Activated T-helper 2 cell treated with anti-CD3 and anti-CD28 coated beads, Interferon-gamma antibody, Interleukin-2, Interleukin-4, amounts not matched to agents 10 μg/mL and 5 μg/mL and 100 μg/mL, durations not matched to agents 14 hours and 24 hours and 36 hours (primary cell): ENCODE measurements around the gene STBD1. TPM values are rescaled to one million over a fixed set of nuclear protein-coding genes. Genes with fewer than 3 reads are reported as not detected.

Experiments used
- DNase-seq: peaks from one replicate; pipeline ENCODE4 v3.0.0; 2021; ENCODE audit warnings: low spot score
- H3K27ac Mint-ChIP-seq: one replicate; pipeline ENCODE4 v1.8.0; 2021; ENCODE audit warnings: mixed read lengths
- H3K27me3 Mint-ChIP-seq: one replicate; pipeline ENCODE4 v1.8.0; 2021; ENCODE audit warnings: low read depth, mixed read lengths
- H3K36me3 Mint-ChIP-seq: one replicate; pipeline ENCODE4 v1.8.0; 2021; ENCODE audit warnings: low read depth, mixed read lengths
- H3K4me1 Mint-ChIP-seq: one replicate; pipeline ENCODE4 v1.8.0; 2021; ENCODE audit warnings: low read depth, mixed read lengths
- H3K4me3 Mint-ChIP-seq: one replicate; pipeline ENCODE4 v1.8.0; 2021; ENCODE audit warnings: low read depth, mild to moderate bottlenecking, moderate library complexity, mixed read lengths
- H3K9me3 Mint-ChIP-seq: one replicate; pipeline ENCODE4 v1.8.0; 2021; ENCODE audit warnings: mixed read lengths
- intact Hi-C: fragments of 100-400 bp; cut with micrococcal nuclease; formaldehyde crosslinking; loops from one replicate; pipeline ENCODE4 v1.15.1; 2023
- total RNA-seq: library from RNA; stranded (reverse); gene quantifications from 2 replicates; pipeline ENCODE4 v1.2.3, GENCODE V29; 2022

The STBD1 gene
- 0.09 TPM in 2 replicates for total RNA-seq

- H3K27me3 Mint-ChIP-seq, result peaks cover 41% of the 10 kb centered on the region
- H3K27ac Mint-ChIP-seq, result no peak within 1 kb of the TSS
- DNase-seq, result peak; percentile 23
- H3K4me1 Mint-ChIP-seq, result peaks cover 33% of the 10 kb centered on the region
- H3K36me3 Mint-ChIP-seq, result no peaks in the 10 kb centered on the region
- H3K4me3 Mint-ChIP-seq, result peak within 1 kb of the TSS; percentile 57
- intact Hi-C loops, result loop anchor here (10.0 kb wide), 2 partner anchors 281 to 719 kb away; partner anchors contain the start of gene CXCL10
- no peaks in the 10 kb centered on the region for H3K9me3 Mint-ChIP-seq
Observed at GRCh38 chr4:76305971-76306881, at the start of gene STBD1. TSS of gene STBD1 (plus strand) at chr4:76306733. CDS start at chr4:76306770, 37 bp downstream.

GRCh38 chr4:76256968-76257367, 49.6 kb upstream of the STBD1 start:
- H3K4me1 Mint-ChIP-seq, result no peaks in the 10 kb centered on the region
- no peak for DNase-seq
- intact Hi-C loops, result no loop called here
- H3K36me3 Mint-ChIP-seq, result no peaks in the 10 kb centered on the region
- H3K27ac Mint-ChIP-seq, result no peak overlapping the region
- H3K4me3 Mint-ChIP-seq, result no peak overlapping the region
- H3K9me3 Mint-ChIP-seq, result no peaks in the 10 kb centered on the region
- peaks cover 64% of the 10 kb centered on the region for H3K27me3 Mint-ChIP-seq

GRCh38 chr4:76257824-76258223, 48.7 kb upstream of the STBD1 start:
- Mint-ChIP-seq H3K36me3 (no peaks in the 10 kb centered on the region), H3K4me3 (no peak overlapping the region), H3K27ac (no peak overlapping the region), H3K4me1 (no peaks in the 10 kb centered on the region), H3K9me3 (no peaks in the 10 kb centered on the region), H3K27me3 (peaks cover 59% of the 10 kb centered on the region)
- no peak for DNase-seq
- intact Hi-C loops, result no loop called here

DNA sequence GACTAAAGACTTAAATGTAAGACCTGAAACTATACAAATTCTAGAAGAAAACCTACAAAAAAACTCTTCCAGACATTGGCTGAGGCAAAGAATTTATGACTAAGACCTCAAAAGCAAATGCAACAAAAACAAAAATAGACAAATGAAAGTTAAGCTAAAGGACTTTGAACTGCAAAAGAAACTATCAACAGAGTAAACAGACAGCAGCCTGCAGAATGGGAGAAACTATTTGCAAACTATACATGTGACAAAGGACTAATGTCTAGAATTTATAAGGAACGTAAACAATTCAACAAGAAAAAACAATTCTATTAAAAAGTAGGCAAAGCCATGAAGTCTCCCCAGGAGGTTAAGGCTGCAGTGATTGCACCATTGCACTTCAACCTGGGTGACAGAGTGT, 46.0 kb upstream of the STBD1 start:
- H3K36me3 Mint-ChIP-seq, result no peaks in the 10 kb centered on the region
- peaks cover 40% of the 10 kb centered on the region for H3K27me3 Mint-ChIP-seq
- intact Hi-C loops, result no loop called here
- H3K4me3 Mint-ChIP-seq, result no peak overlapping the region
- no peaks in the 10 kb centered on the region for H3K9me3 Mint-ChIP-seq
- DNase-seq, result no peak
- H3K4me1 Mint-ChIP-seq, result no peaks in the 10 kb centered on the region
- no peak overlapping the region for H3K27ac Mint-ChIP-seq

- Mint-ChIP-seq H3K27me3 (peaks cover 13% of the 10 kb centered on the region), H3K27ac (no peak overlapping the region), H3K4me3 (no peak overlapping the region), H3K4me1 (no peaks in the 10 kb centered on the region), H3K36me3 (no peaks in the 10 kb centered on the region), H3K9me3 (no peaks in the 10 kb centered on the region)
- DNase-seq, result no peak
- intact Hi-C loops, result no loop called here
Observed at GRCh38 chr4:76265631-76266218, 40.8 kb upstream of the STBD1 start.

DNA sequence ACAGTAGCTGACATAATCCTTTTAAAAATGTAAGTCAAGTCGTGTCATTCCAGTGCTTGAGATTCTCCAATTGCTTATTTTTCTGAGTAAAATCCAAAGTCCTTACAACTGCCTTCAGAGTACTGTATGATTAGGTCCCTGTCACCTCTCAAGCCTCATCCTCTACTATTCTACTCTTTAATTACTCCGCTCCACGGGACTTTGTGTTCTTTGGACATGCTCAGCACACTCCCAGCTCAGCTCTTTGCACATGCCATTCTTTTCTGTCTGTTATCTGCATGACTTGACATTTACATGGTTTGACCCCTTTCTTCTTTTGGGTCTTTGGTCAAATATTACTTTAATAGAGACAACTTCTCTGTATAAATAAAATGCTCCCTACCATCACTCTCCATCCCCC, 39.9 kb upstream of the STBD1 start:
- intact Hi-C loops, result no loop called here
- no peak overlapping the region for H3K4me3 Mint-ChIP-seq
- no peak overlapping the region for H3K27ac Mint-ChIP-seq
- H3K9me3 Mint-ChIP-seq, result no peaks in the 10 kb centered on the region
- no peak for DNase-seq
- H3K4me1 Mint-ChIP-seq, result no peaks in the 10 kb centered on the region
- peaks cover 14% of the 10 kb centered on the region for H3K27me3 Mint-ChIP-seq
- no peaks in the 10 kb centered on the region for H3K36me3 Mint-ChIP-seq

DNA sequence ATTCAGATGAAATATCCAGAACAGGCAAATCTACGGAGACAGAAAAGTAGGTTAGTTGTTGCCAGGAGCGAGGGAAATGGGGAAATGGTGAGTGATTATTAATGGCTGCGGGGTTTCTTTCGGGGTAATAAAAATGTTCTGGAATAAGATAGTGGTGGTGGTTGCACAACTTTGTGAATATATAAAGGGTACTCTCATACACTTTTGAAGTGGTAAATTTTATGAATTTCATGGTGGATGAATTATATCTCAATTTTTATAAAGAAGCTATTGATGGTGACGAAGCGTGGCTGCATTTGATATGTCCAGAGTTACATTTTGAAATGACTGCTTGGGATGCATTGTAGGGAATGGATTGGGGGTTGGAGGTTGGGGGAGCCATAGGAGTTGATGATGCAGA, 38.7 kb upstream of the STBD1 start:
- intact Hi-C loops, result no loop called here
- Mint-ChIP-seq H3K4me3 (no peak overlapping the region), H3K36me3 (no peaks in the 10 kb centered on the region), H3K4me1 (no peaks in the 10 kb centered on the region), H3K27me3 (peaks cover 11% of the 10 kb centered on the region), H3K9me3 (no peaks in the 10 kb centered on the region), H3K27ac (no peak overlapping the region)
- DNase-seq, result no peak

- intact Hi-C loops, result loop anchor here (10.0 kb wide), 1 partner anchor 104 kb away; no protein-coding TSS in a partner anchor
- Mint-ChIP-seq H3K4me3 (no peak overlapping the region), H3K27ac (no peak overlapping the region), H3K36me3 (no peaks in the 10 kb centered on the region), H3K4me1 (no peaks in the 10 kb centered on the region), H3K9me3 (no peaks in the 10 kb centered on the region), H3K27me3 (peaks cover 29% of the 10 kb centered on the region)
- no peak for DNase-seq
Observed at GRCh38 chr4:76270244-76271175, 36.0 kb upstream of the STBD1 start.

DNA sequence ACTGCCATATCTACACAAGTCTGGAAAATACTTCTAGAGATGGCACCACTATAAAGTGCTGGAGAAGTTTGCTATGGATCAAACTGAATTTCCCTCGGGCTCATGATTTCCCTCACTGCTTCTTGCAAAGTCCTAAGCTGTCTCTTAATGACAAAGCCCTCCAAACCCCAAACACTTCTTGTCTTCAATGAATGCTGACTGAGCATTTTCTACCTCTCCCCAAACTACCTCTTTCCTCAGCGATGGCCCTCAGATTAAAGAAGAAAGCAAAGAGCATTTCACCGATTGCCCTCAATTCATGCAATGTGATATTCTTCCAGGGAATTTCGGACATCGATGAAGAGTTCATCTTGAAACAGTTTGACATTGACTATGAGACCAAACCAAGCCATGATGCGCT, 35.3 kb upstream of the STBD1 start:
- Mint-ChIP-seq H3K4me1 (no peaks in the 10 kb centered on the region), H3K36me3 (no peaks in the 10 kb centered on the region), H3K9me3 (no peaks in the 10 kb centered on the region), H3K4me3 (no peak overlapping the region), H3K27me3 (peaks cover 35% of the 10 kb centered on the region), H3K27ac (no peak overlapping the region)
- intact Hi-C loops, result loop anchor here (10.0 kb wide), 1 partner anchor 104 kb away; no protein-coding TSS in a partner anchor
- no peak for DNase-seq

DNA sequence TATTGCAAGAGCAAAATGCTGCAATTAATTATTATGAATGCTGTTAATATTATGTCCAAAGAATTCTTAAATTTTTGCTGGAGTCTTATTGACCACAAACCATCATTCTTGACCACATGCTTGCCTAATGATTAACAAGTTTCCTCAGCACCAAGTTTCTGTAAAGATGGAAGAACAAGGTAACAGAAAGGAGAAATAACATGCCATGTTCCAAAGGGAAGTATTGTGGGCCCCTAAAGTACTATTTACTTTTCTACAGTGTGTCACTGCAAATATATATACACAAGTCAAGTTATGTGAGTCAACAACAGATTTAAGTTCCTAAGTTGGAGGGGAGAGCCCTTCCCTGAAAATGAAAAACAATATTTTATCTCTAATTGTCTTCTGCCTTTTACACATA, 34.5 kb upstream of the STBD1 start:
- intact Hi-C loops, result loop anchor here (10.0 kb wide), 1 partner anchor 103 kb away; no protein-coding TSS in a partner anchor
- no peak overlapping the region for H3K27ac Mint-ChIP-seq
- no peaks in the 10 kb centered on the region for H3K4me1 Mint-ChIP-seq
- DNase-seq, result no peak
- H3K36me3 Mint-ChIP-seq, result no peaks in the 10 kb centered on the region
- H3K9me3 Mint-ChIP-seq, result no peaks in the 10 kb centered on the region
- peaks cover 37% of the 10 kb centered on the region for H3K27me3 Mint-ChIP-seq
- H3K4me3 Mint-ChIP-seq, result no peak overlapping the region

DNA sequence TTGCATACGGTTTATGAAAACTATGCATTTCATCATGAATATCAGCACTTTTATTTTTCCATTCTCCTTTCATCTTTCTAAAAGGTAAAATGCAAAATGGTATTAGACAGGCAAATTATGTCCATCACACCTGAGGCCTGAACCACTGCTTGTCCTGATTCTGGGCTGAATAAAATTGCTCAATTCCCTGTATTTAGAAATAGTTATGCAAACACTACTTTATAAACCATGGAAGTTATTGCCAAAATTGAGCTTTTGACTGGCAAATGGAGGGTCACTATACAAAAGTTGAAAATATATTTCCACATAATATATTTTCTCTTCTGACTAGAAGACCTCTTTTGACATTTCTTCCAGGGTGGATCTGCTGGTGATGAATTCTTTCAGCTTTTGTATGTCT, 34.0 kb upstream of the STBD1 start:
- Mint-ChIP-seq H3K27ac (no peak overlapping the region), H3K36me3 (no peaks in the 10 kb centered on the region), H3K27me3 (peaks cover 37% of the 10 kb centered on the region), H3K9me3 (no peaks in the 10 kb centered on the region), H3K4me3 (no peak overlapping the region), H3K4me1 (no peaks in the 10 kb centered on the region)
- DNase-seq, result no peak
- intact Hi-C loops, result loop anchor here (10.0 kb wide), 1 partner anchor 102 kb away; no protein-coding TSS in a partner anchor

DNA sequence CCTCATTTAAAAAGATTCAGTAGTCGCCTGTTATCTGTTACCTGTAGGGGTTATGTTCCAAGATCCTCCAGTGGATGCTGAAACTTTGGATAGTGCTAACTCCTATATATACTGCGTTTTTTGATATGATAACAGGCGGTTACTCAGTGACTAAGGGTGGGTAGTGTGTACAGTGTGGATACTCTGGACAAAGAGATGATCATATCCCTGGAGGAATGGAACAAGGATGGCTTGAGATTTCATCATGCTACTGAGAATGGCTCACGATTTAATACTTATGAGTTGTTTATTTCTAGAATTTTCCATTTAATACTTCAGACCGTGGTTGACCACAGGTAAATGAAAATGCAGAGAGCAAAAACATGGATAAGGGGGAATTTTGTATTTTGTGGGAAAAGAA, 33.5 kb upstream of the STBD1 start:
- H3K4me1 Mint-ChIP-seq, result no peaks in the 10 kb centered on the region
- peaks cover 37% of the 10 kb centered on the region for H3K27me3 Mint-ChIP-seq
- no peak overlapping the region for H3K4me3 Mint-ChIP-seq
- H3K9me3 Mint-ChIP-seq, result no peaks in the 10 kb centered on the region
- intact Hi-C loops, result loop anchor here (10.0 kb wide), 1 partner anchor 102 kb away; no protein-coding TSS in a partner anchor
- no peak for DNase-seq
- no peak overlapping the region for H3K27ac Mint-ChIP-seq
- no peaks in the 10 kb centered on the region for H3K36me3 Mint-ChIP-seq
